HepG2 (cell line): ENCODE measurements around the gene FBXO2. TPM values are rescaled to one million over a fixed set of nuclear protein-coding genes. Genes with fewer than 3 reads are reported as not detected.
A peak's percentile ranks its signal among the peaks of the same experiment; 100 is the strongest.

ENCODE experiments used
- BCLAF1 ChIP-seq: fragments of 450-650 bp; IDR thresholded peaks from 2 replicates; pipeline ENCODE4 v1.6.1; 2017; ENCODE audit warnings: mild to moderate bottlenecking
- CAMTA2 ChIP-seq: sonication (generic); formaldehyde crosslinking; IDR thresholded peaks from 2 replicates; pipeline ENCODE4 v1.4.0; 2020; ENCODE audit warnings: mild to moderate bottlenecking, missing genetic modification reagents, borderline replicate concordance
- ELF1 ChIP-seq: sonication (generic); formaldehyde crosslinking; IDR thresholded peaks from 2 replicates; pipeline ENCODE4 v1.4.0; 2020; ENCODE audit warnings: missing genetic modification reagents
- HNF1A ChIP-seq, 2 experiments: sonication (generic) in 1 of 2; formaldehyde crosslinking in 1 of 2; IDR thresholded peaks; 2 replicates each; pipeline versions ENCODE4 v1.4.0 to v1.6.1; 2016 to 2020; ENCODE audit warnings: borderline replicate concordance in 1 of 2, low read depth in 1 of 2, mild to moderate bottlenecking in 1 of 2, missing genetic modification reagents in 1 of 2
- HNRNPK ChIP-seq: fragments of 200-400 bp; formaldehyde crosslinking; IDR thresholded peaks from 2 replicates; pipeline ENCODE4 v1.6.1; 2018; ENCODE audit warnings: low read length, low read depth, moderate library complexity, mild to moderate bottlenecking; ENCODE audit not compliant: poor library complexity, severe bottlenecking
- HOXA5 ChIP-seq: sonication (generic); formaldehyde crosslinking; IDR thresholded peaks from 2 replicates; pipeline ENCODE4 v1.4.0; 2020; ENCODE audit warnings: missing genetic modification reagents
- LRRFIP1 ChIP-seq: sonication (generic); formaldehyde crosslinking; conservative IDR thresholded peaks from 2 replicates; pipeline ENCODE4 v1.4.0; 2020; ENCODE audit warnings: missing genetic modification reagents
- MEIS2 ChIP-seq: sonication (generic); formaldehyde crosslinking; IDR thresholded peaks from 2 replicates; pipeline ENCODE4 v1.9.0; 2021; ENCODE audit warnings: mild to moderate bottlenecking, missing genetic modification reagents
- SNAPC2 ChIP-seq: sonication (generic); formaldehyde crosslinking; IDR thresholded peaks from 2 replicates; pipeline ENCODE4 v1.8.1; 2022; ENCODE audit warnings: mild to moderate bottlenecking, missing genetic modification reagents
- TBP ChIP-seq: sonication (generic); formaldehyde crosslinking; IDR thresholded peaks from 2 replicates; pipeline ENCODE4 v1.5.0; 2020; ENCODE audit warnings: missing genetic modification reagents
- ZNF430 ChIP-seq: sonication (generic); formaldehyde crosslinking; IDR thresholded peaks from 2 replicates; pipeline ENCODE4 v1.9.0; 2021; ENCODE audit warnings: mild to moderate bottlenecking, missing genetic modification reagents
- ZNF615 ChIP-seq: sonication (generic); formaldehyde crosslinking; IDR thresholded peaks from 2 replicates; pipeline ENCODE4 v1.5.0; 2020; ENCODE audit warnings: mild to moderate bottlenecking, missing genetic modification reagents, borderline replicate concordance
- ZNF891 ChIP-seq: sonication (generic); formaldehyde crosslinking; IDR thresholded peaks from 2 replicates; pipeline ENCODE4 v1.5.0; 2020; ENCODE audit warnings: mild to moderate bottlenecking, missing genetic modification reagents
- polyA plus RNA-seq, 8 experiments: library from polyadenylated mRNA; depleted of rRNA in 3 of 8; stranded (reverse) in 7 of 8; unstranded in 1 of 8; fragments of >200 nt; fragmentation: Illumina TruSeq in 4 of 8; extraction: Trizol in 4 of 8; gene quantifications; 2 replicates each; pipeline versions ENCODE4 v1.2.1 to v1.2.3, GENCODE V29; 2011 to 2016; ENCODE audit warnings: low read depth in 4 of 8, missing spikeins in 1 of 8, mixed read lengths in 1 of 8; ENCODE audit not compliant: insufficient read depth in 1 of 8
- total RNA-seq, 5 experiments: library from RNA; depleted of rRNA; stranded (reverse); fragments of >200 nt; fragmentation: Illumina TruSeq; extraction: Trizol; gene quantifications; 2 replicates each; pipeline ENCODE4 v1.2.3, GENCODE V29; 2016; ENCODE audit warnings: low read depth in 1 of 5
- TF ChIP-seq, protein P1 (sequence below): conservative IDR thresholded peaks from 2 replicates; pipeline ENCODE4 v1.6.1; 2018; ENCODE audit warnings: missing genetic modification reagents
- TF ChIP-seq, protein P2 (sequence below): sonication (generic); formaldehyde crosslinking; IDR thresholded peaks from 2 replicates; pipeline ENCODE4 v1.5.0; 2020; ENCODE audit warnings: mild to moderate bottlenecking, missing genetic modification reagents, borderline replicate concordance

Gene FBXO2
- total and polyA plus RNA-seq, 2 of the 13 experiments (the other 11 are each of a cell fraction or from before 2014, with no cell fraction given) = 79.3 to 112 TPM

DNA sequence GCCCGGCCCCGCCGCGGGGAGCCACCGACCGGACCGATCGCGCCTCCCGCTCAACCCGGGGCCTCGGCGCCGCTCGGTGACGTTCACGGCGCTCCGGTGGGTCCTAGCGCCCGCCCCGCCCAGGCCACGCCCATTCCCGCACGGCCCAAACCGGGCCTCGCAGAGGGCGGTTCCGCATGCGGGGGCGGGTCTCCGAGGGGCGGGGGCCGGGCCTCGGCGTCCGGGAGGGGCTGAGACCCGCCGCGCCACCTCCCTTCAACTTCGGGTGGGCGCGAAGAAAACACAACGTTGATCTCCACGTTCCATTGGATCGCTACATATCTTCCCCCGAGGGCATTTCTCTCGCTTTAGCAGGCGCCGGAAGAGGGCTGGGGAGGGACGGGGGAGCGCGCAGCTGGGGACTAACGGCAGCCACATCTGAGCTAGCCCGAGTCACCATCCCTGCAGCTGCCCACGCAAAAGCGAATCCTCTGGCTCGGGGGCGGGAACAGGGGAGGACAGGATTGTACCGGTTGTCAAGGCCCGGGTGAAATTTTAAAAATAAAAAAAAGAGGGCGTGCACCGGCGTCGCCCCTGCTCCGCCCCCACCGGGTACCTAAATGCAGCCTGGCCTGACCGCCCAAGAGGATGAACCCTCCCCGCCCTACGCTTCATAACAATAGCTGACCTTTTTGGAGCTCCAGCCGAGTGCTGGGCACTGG is 27.0 kb upstream of the FBXO2 start, which contains the start of gene MAD2L2 (continued):
- TF ChIP-seq, protein P1, sequence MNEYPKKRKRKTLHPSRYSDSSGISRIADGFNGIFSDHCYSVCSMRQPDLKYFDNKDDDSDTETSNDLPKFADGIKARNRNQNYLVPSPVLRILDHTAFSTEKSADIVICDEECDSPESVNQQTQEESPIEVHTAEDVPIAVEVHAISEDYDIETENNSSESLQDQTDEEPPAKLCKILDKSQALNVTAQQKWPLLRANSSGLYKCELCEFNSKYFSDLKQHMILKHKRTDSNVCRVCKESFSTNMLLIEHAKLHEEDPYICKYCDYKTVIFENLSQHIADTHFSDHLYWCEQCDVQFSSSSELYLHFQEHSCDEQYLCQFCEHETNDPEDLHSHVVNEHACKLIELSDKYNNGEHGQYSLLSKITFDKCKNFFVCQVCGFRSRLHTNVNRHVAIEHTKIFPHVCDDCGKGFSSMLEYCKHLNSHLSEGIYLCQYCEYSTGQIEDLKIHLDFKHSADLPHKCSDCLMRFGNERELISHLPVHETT = peak; percentile 96
- TF ChIP-seq SNAPC2 (CRISPR knock-in tag) = peak; percentile 70; the same call in 1 of the 2 replicates
- no peak for TF ChIP-seq CAMTA2 (CRISPR knock-in tag)
- TF ChIP-seq ZNF891 (CRISPR knock-in tag) = peak; percentile 4; the same call in 1 of the 2 replicates
- no peak for TF ChIP-seq LRRFIP1 (CRISPR knock-in tag)
- no peak for TF ChIP-seq TBP (CRISPR knock-in tag)
- no peak for TF ChIP-seq HNF1A (IDR thresholded peaks at IDR 0.05; ENCODE audit: low read depth)
- TF ChIP-seq HNF1A (CRISPR knock-in tag; IDR thresholded peaks at IDR 0.05; ENCODE audit: borderline replicate concordance) = no peak; the same call in 1 of the 2 replicates
- no peak for TF ChIP-seq ELF1
- peak; percentile 76 for TF ChIP-seq HNRNPK
- no peak for TF ChIP-seq MEIS2 (CRISPR knock-in tag)
- TF ChIP-seq, protein P2, sequence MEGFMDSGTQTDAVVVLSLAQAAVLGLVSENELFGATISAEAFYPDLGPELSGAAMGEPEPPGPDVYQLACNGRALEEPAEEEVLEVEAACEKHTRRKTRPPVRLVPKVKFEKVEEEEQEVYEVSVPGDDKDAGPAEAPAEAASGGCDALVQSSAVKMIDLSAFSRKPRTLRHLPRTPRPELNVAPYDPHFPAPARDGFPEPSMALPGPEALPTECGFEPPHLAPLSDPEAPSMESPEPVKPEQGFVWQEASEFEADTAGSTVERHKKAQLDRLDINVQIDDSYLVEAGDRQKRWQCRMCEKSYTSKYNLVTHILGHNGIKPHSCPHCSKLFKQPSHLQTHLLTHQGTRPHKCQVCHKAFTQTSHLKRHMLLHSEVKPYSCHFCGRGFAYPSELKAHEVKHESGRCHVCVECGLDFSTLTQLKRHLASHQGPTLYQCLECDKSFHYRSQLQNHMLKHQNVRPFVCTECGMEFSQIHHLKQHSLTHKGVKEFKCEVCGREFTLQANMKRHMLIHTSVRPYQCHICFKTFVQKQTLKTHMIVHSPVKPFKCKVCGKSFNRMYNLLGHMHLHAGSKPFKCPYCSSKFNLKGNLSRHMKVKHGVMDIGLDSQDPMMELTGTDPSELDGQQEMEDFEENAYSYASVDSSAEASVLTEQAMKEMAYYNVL (CRISPR knock-in tag) = no peak
- TF ChIP-seq BCLAF1 = no peak
- no peak for TF ChIP-seq ZNF615
- TF ChIP-seq HOXA5 (CRISPR knock-in tag) = no peak
- TF ChIP-seq ZNF430 (CRISPR knock-in tag) = no peak
